ENCODE measurements around the gene PRKCA.

PRKCA gene

GRCh38 chr17:66636111-66636510 lies 333.7 kb downstream of the PRKCA start:
- no peak for DNase-seq

- DNase-seq, result no peak
Observed at GRCh38 chr17:66637491-66637890, 335.1 kb downstream of the PRKCA start.

GRCh38 chr17:66638707-66639479 lies 336.5 kb downstream of the PRKCA start:
- DNase-seq, result no peak

DNA sequence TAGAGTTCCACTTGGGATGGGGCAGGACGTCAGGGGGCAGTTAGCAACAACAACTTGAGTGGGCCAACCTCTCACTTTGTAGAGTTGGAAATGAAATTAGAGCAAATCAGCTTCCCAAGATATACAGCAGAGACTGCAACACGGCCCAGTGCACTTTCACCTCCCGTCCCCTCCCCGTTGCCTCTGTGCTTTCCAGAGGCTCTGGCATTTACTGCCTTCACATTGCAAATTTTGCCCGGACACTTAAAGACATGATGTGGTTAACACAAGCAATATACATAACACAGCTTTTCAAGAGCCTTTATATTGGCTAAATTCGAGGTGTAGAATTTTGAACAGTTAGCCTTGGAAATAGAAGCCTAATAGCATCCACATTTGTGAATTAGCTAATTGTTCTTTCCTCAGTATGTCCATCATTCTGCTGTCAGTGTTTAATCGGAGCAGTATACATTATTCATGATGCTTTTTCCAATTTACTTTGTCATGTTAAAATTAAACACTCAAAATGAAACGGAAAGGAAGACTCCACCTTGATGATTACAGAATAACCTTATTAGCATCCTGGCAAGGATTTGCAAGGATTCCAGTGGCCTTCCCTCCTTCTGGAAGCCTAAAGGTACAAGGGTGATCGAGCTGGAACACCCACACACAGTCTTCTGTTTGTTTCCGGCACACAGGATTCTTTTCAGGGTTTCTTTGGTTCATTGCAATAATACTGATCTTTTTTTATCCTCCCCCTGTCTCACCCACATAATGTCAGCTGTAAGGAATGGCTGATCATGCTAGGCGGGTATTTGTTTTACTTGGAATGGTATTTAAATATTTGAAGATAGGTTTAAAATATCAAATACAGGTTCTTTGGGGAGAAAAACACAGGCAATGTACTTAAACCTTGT lies 341.6 kb downstream of the PRKCA start:
- DNase-seq, result no peak

DNA sequence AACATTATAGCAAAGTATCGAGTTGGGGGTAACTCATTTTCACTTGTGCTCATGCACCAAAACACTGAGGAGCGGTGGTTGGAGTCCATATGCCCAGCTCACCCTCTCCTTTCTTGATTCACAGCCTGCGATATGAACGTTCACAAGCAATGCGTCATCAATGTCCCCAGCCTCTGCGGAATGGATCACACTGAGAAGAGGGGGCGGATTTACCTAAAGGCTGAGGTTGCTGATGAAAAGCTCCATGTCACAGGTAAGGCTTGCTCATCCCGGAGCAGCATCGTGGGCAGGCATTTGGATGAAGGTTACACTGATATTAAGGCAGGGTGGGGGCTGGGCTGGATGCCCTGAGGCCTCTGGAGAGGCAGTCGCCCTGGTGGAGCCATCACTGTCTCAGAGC lies 342.8 kb downstream of the PRKCA start:
- no peak for DNase-seq

- DNase-seq, result no peak
Observed at GRCh38 chr17:66647391-66647983, 345.1 kb downstream of the PRKCA start.

DNA sequence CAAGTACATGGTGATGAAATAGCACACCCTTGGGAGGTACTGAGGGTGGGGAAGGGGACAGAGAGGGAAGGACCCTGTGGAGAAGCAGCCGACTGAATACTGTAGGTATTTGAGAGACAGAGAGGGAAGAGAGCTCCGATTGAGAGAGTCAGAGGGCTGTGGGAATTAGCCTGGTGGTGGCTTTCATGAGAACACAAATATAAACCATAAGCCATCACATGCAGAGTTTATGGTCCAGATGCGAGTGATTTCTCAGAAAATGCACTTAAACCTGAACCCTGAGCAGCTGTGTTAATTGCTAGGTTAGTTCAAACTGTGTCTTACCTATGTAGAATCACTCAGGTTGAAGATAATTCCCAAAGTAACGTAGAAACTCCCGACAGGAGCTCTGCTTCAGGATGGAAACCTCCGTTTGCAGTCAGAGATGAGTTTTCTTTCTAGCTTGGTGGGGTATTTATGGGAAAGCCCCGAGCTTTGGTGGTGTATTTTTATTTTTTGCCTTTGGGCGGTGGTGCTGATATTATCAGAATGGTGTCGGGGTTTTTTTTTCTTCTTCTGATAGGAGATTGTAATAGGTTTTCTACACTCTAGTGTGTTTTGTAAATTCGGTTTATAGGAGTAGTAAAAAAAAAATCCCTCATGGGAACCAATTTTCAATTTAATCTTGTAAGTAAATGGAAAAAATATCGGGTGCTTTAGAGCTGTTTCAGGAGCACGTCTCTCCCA lies 347.6 kb downstream of the PRKCA start:
- DNase-seq, result no peak

DNA sequence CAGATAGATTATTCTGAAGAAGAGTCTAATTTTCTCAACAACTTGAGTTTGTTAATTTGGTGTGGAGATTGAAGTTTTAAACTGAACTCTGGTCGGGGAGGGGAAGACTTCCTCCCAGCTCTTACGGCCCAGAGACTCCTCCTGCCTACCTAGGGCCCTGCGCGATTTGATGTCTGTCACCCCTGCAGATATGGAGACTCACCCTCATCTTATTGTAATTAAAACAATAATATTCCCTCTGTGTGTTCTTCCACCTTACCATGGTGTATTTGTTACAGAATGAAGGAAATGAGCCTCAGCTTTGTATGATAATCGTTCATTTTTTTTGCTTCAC lies 348.1 kb downstream of the PRKCA start:
- DNase-seq, result no peak

DNA sequence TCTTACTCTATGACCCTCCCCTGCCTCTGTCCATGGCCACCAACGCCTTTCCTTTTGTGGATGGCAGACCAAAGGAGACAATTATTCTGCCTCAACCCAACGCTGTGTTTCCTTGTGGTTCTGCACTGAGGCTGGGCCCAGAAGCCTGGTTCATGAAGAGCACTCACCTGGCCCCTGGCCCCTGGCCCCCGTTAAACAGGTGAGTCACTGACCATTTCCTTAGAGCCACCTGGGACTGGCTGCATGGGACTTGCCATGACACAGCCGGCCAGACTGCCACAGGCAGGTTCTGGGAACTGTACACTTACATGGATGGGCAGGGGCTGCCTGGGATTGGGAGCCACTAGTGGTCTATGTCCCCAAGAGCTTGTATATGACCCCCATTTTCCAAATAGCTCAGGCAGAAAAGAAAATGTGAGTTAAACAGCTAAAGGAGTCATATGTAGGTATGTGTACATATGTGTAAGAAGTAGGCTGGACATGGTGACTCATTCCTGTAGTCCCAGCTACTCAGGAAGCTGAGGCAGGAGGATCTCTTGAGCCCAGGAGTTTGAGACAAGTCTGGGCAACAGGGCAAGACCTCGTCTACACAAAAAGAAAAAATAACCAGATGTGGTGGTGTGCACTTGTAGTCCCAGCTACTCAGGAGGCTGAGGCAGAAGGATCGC lies 350.6 kb downstream of the PRKCA start:
- DNase-seq, result no peak

- DNase-seq, result no peak
Observed at GRCh38 chr17:66654106-66654740, 351.8 kb downstream of the PRKCA start.

DNA sequence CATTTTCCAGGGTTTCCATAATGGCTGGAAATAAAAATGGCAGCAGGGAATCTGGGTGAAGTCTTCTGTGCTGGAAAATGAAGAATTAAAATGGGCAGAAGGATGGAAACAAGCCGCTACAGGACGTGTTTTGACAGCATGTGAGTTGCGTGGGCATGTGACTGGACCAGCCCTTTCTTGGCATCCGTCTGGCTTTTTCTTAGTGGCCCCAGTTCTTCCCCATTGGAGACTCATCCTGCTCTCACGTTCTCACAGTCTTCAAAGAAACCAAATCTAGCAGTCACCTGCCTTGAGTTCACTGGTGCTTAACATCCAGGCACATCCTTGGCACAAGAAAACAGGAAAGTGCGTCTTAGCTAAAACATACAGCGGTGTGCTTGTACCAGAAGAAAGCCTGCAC lies 352.4 kb downstream of the PRKCA start:
- DNase-seq, result no peak

DNA sequence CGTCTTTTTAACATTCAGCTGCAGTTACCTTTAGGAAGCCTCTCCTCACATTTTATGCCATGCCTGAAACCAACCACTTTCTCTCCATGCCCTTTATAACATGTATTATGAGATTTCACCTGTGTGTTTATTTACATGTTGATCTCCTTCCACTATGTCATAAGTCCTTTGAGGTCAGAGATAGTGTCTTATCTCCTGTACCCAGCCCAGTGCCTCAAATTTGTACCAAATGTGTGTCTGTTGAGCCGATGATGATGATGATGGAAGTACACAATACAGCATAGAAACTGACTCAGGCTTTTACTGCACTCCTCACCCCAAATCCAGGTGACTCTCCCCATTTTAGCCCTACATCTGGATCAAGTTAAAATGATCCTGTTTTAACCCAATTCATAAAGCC lies 353.0 kb downstream of the PRKCA start:
- DNase-seq, result no peak

DNA sequence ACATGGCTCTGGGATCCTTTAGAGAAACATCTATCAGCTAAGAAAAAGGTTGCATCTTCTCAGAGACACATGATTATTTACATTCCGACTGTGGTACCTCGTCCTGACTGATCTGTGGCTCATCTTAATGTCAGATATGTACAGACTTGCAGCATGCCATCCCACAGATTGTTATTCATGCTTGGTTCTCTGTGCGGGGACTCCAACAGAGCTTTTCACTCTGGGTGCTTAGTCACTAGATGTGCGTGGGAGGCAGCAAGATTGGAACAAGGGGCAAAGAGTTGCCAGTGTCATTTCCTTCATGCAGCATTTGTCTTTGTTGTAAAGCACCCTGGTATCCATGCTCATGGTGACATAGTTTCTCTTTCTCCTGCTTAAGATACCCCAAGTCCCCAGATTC lies 353.4 kb downstream of the PRKCA start:
- DNase-seq, result no peak

DNA sequence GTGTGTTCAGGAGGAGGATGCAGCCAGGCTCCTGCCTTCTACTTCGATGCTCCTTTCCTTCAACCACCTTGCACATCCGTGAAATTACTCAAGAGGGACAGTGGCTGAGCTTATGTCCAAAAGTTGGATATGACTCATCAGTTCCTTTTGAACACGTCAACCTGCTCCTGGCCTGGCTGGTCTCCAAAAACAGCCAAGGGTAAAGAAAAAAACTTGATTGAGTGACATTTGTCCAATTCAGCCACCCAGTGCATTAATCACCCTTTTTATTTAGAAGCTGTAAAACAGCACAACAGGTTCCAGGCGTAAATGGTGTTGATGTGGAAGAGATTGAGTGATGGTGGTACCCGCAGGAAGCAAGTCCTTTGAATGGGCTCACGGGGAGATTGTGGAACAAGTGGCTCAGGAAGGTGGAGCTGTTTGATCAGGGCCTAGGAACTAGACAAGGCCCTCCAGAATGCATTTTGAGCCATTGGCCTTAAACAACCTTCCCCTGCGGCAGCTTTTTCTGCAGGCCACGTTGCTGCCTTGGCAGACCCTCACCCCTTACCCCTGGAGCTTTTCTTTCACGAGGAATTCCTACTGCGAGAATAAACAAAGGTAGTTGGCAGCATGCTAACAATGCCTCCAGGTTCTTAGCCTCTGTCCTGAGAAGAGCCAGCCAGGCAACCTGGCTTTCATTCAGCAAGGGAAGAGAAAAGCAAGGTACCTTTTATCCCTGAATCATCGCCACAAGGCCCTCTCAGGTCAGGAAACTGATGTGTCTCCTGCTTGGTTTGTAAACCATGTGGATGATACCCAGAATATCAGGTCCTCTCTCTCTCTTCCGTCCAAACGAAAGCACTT lies 359.2 kb downstream of the PRKCA start:
- DNase-seq, result no peak

GRCh38 chr17:66662496-66662895 lies 360.1 kb downstream of the PRKCA start:
- no peak for DNase-seq

DNA sequence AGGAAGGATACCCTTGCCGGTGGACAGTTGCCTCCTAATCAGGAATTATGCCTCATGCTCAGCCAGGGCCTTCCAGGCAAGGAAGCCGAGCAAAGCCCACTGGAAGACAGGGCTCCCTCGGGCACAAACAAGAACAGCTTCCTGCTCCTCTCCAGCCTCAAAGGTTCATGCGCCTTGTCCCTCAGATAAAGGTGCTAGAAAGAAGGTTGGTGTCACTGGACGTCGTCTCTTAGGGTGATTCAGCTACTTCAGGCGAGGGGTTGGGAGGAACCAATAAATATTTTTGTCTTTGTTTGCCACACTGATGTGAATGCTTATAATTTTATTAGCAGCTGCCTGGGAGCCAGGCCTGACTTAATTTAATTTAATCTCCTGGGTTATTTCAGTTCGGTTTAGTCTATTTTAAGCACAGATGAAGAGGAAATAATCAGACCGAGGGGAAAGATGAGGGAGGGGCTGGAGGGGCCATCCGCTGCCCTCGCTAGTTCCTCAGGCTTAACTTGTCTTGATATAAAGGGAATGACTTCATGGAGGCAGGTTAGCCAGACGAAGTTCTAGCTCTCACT lies 360.7 kb downstream of the PRKCA start:
- DNase-seq, result no peak

DNA sequence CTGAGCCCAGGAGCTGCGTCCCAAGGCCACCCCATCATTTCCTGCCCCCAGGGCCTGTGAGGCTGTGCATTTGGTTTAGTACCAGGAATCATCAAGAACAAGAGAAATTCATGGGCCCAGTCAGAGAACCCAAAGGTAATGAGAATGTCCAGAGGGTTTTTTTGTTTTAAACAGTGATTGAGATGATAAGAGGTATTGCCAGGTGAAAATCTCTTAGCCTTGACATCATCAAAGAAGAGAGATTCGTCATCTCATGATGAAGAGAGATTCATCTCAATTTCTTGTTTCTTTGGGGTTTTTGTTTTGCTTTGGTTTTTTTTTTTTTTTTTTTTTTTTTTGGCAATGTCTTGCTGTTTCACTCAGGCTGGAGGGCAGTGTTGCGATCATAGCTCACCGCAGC lies 361.9 kb downstream of the PRKCA start:
- DNase-seq, result no peak

DNA sequence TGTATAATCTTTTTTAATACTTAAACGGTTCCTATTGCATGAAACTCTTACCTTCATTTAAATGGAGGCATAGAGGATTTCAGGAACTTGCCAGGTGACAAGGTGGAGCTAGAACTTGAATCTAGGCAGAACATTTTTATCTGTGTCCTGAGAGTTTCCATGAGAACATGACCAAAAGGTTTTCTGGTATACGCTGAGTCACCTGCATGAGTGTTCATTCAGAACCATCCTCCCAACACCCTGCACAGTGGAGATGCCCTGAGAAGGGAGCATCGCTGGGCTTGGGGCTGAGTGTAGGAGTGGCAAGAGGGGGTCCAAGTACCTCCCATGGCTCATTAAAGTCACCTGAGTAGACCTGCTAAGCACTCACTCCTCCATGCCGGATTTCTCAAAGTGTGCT lies 362.8 kb downstream of the PRKCA start:
- no peak for DNase-seq

DNA sequence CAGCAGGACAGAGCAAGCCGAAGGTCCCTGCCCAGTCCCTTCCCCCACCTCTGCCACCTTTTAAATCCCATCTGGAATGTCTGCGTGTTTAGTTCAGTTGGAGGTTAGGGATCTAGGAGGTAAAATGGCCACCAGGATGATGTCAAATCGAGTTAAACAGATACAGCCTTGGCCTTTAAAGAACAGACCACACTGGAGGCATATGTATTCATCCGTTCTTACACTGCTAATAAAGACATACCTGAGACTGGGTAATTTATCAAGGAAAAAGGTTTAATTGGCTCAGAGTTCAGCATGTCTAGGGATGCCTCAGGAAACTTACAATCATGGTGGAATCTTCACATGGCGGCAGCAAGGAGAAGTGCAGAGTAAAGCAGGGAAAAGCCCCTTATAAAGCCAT lies 364.7 kb downstream of the PRKCA start:
- DNase-seq, result no peak

- peak; percentile 49 for DNase-seq
Observed at GRCh38 chr17:66667491-66668030, 365.1 kb downstream of the PRKCA start.

DNA sequence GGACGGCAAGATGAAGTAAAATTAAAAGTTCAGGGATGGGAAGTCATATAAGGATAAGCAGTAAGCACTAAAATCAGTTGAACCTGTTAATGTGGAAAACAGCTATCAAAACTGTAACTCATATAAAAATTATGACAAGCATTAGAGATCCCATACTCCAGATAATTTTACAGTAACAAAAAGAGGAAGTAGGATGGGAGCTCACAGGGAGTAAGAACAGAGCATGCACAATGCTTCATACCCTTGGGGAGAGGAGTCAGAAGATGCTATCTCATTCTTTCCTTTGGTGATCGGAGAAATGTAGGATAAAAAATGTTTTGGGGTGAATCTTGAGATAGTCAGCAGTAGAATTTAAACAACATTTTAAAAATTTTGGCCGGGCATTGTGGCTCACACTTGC lies 367.8 kb downstream of the PRKCA start:
- DNase-seq, result no peak

Measured in activated CD4-positive, CD25-positive, alpha-beta regulatory T cell treated with anti-CD3 and anti-CD28 coated beads, Interleukin-2, amount 50 U/mL, for 72 hours (primary cell).